Activated T-helper 17 cell treated with anti-CD3 and anti-CD28 coated beads, Interleukin-2, amount 50 U/mL, for 72 hours (primary cell): ENCODE data around the gene TSPAN14. TPM values are rescaled to one million over a fixed set of nuclear protein-coding genes. Genes with fewer than 3 reads are reported as not detected.

Source experiments
- ATAC-seq: fragments of 150-1000 bp; cut with Tn5 transposase; replicated peaks from 2 replicates; pipeline ENCODE4 v1.10.0; 2021; ENCODE audit warnings: mild to moderate bottlenecking, moderate library complexity
- H3K27ac Mint-ChIP-seq: one replicate; pipeline ENCODE4 v1.8.0; 2022; ENCODE audit warnings: mixed read lengths
- H3K27me3 Mint-ChIP-seq: one replicate; pipeline ENCODE4 v1.8.0; 2022; ENCODE audit warnings: mixed read lengths
- H3K36me3 Mint-ChIP-seq: one replicate; pipeline ENCODE4 v1.8.0; 2022; ENCODE audit warnings: low read depth, mild to moderate bottlenecking, mixed read lengths
- H3K4me1 Mint-ChIP-seq: one replicate; pipeline ENCODE4 v1.8.0; 2022; ENCODE audit warnings: mixed read lengths
- H3K4me3 Mint-ChIP-seq: one replicate; pipeline ENCODE4 v1.8.0; 2022; ENCODE audit warnings: mild to moderate bottlenecking, mixed read lengths
- H3K9me3 Mint-ChIP-seq: one replicate; pipeline ENCODE4 v1.8.0; 2022; ENCODE audit warnings: mixed read lengths
- total RNA-seq, 2 donors: library from RNA; stranded (reverse); gene quantifications; one replicate each; pipeline ENCODE4 v1.2.3, GENCODE V29; 2022

Gene TSPAN14
- total RNA-seq, 2 donors from 2014 or later: 61.9 to 64.5 TPM

DNA sequence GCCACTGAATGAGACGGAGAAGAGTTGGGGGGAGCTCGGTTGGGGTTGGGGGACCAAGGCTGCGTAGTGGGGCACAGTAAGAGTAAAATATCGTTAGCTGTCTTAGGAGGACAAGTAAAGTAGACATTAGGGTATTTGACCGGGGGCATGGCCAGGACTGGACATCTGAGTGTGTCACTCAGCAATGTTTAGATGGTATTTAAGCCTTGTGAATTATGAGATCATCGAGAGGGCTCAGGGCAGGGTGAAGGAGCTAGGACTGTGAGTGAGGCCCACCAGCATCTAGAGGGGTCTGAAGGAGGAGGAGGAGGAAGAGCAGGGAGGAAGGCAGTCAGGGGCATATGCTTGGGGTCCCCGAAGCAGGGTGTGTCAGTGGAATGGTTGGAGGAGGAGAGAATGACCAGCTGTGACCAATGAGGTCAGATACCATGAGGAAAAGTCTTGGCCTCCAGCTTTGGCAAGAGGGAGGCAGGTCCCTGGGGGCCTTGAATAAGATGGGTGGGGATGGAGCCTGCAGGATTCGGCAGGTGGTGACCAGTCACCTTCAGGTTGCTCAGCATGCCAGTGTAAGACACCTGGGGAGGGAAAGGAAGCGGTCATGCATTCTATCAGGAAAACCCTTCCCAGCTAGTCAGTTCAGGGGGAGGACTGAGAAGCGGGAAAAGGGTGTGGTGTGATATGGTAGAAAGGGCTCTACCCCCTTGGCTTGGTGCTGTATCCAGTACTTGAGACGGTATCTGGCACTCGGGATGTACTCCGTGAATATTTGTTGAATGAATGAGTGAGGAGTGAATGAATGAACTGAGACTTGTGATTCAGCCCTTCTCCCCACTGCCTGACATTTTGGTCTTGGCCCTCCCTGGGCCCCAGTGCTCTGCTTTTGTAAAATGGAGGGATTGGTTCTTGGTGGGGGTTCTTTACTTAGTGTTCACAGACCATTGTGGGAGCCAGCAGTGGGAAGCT is 48.8 kb downstream of the TSPAN14 start:
- Mint-ChIP-seq H3K27ac (peak overlapping the region; percentile 97), H3K4me1 (peaks cover 63% of the 10 kb centered on the region), H3K4me3 (peak overlapping the region; percentile 80), H3K9me3 (no peaks in the 10 kb centered on the region), H3K36me3 (peaks cover 56% of the 10 kb centered on the region), H3K27me3 (no peaks in the 10 kb centered on the region)
- no peak for ATAC-seq

DNA sequence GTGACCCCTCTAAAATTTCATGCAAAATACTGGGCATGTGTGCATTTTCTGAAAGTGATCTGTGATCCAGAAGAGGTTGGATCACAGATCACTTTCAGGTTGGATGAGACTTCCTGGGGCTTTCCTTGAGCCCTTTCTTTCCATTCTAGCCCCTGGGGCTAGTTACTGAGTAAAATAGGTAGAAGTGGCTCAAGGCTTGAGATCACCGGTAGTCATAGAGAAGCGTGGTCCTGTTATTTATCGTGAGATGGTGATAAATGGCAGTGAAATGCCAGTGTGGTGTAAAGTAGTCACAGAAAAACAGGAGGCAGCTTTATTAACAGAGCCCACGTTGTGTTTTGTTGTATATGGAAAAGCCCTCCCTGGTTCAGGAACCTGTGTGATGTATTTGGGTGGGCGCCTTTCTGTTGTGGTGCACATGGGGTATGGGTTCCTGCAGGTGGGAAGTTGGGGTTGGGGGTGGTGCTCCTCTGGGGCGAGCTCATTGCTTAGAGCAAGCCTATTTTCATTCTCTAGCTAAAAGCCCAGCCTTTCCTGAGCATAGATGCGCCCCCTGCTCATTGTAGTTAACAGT is 49.6 kb downstream of the TSPAN14 start:
- Mint-ChIP-seq H3K36me3 (peaks cover 64% of the 10 kb centered on the region), H3K9me3 (no peaks in the 10 kb centered on the region), H3K27ac (peak overlapping the region; percentile 97), H3K4me3 (peak overlapping the region; percentile 80), H3K27me3 (no peaks in the 10 kb centered on the region), H3K4me1 (peaks cover 60% of the 10 kb centered on the region)
- ATAC-seq: peak; percentile 12

DNA sequence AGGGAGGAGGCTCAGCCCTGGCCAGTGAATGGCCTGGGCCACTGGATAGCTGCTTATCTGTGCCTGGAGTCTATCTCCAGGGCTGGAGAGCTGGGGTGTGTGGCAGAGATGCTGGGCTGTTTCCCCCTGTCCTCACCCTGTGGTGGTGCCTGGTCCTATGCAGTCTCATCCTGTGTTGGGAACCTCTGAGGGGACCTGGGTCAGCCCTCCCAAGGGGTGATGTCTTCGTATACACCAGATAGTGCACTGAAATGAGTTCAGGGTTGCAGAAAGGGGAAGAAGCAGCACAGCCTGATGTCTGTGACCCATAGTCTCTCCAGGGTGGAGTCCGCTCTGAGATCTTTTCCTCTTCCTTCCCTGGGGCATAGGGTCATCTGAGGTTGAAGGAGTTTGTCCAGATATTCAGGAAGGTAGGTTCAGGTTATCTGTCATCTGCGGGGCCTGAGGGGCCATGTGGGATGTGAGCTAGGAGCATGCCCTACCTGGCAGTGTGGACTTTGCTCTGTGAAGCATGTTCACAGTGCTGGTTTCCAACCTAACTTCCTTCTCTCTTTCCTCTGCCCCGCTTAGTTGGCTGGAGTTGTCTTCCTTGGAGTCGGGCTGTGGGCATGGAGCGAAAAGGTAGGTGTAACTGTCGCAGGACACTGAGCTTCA is 50.2 kb downstream of the TSPAN14 start:
- H3K4me3 Mint-ChIP-seq: peak overlapping the region; percentile 80
- peak overlapping the region; percentile 97 for H3K27ac Mint-ChIP-seq
- H3K4me1 Mint-ChIP-seq: peaks cover 57% of the 10 kb centered on the region
- H3K9me3 Mint-ChIP-seq: no peaks in the 10 kb centered on the region
- no peak for ATAC-seq
- no peaks in the 10 kb centered on the region for H3K27me3 Mint-ChIP-seq
- peaks cover 70% of the 10 kb centered on the region for H3K36me3 Mint-ChIP-seq

DNA sequence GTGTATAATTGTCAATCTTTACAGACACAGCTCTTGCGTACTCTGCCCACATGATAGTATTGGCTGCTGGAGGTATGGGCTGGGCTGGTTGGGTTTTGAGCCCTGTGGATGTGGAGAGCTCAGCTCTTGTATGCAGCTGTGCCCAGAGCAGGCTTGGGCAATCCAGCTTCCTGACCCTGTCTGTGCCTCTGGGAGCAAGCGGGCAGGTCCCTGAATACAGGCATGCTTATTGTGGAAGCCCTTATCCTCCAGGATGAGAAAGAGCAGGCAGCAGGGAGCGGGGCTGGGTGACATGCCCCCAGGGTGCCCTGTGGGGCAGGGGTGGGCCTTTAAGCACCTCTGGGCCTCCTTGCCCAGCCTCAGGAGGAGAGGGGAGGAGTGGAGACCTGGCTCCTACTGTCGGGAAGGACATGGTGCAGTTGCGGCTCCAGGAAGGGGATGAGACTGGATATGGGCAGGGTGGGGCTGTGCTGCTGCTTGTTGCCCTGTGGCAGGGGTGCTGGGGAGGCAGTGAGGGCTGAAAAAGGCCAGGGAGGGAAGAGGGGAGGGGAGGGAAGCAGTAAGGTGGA is 50.9 kb downstream of the TSPAN14 start:
- H3K9me3 Mint-ChIP-seq: no peaks in the 10 kb centered on the region
- ATAC-seq: no peak
- peak overlapping the region; percentile 97 for H3K27ac Mint-ChIP-seq
- H3K36me3 Mint-ChIP-seq: peaks cover 77% of the 10 kb centered on the region
- peak overlapping the region; percentile 80 for H3K4me3 Mint-ChIP-seq
- peaks cover 51% of the 10 kb centered on the region for H3K4me1 Mint-ChIP-seq
- H3K27me3 Mint-ChIP-seq: no peaks in the 10 kb centered on the region

DNA sequence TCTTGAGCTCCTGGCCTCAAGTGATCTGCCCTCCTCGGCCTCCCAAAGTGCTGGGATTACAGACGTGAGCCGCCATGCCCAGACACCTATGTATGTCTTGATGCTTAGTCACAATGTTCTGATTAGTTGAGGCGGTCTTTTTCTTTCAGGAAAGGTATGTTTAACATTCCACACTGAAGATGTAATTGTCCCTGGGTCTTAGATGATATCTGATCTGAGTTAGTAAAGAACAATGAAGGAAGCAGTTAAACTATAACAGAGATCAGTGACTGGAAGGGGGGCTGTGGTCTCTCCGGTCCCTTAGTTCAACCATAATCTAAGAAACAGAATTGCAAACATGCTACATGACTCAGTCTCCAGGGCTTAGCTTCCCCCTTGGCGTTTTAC is 52.1 kb downstream of the TSPAN14 start:
- no peaks in the 10 kb centered on the region for H3K27me3 Mint-ChIP-seq
- no peaks in the 10 kb centered on the region for H3K9me3 Mint-ChIP-seq
- H3K36me3 Mint-ChIP-seq: peaks cover 81% of the 10 kb centered on the region
- no peak for ATAC-seq
- no peak overlapping the region for H3K4me3 Mint-ChIP-seq
- peak overlapping the region; percentile 97 for H3K27ac Mint-ChIP-seq
- peaks cover 42% of the 10 kb centered on the region for H3K4me1 Mint-ChIP-seq

DNA sequence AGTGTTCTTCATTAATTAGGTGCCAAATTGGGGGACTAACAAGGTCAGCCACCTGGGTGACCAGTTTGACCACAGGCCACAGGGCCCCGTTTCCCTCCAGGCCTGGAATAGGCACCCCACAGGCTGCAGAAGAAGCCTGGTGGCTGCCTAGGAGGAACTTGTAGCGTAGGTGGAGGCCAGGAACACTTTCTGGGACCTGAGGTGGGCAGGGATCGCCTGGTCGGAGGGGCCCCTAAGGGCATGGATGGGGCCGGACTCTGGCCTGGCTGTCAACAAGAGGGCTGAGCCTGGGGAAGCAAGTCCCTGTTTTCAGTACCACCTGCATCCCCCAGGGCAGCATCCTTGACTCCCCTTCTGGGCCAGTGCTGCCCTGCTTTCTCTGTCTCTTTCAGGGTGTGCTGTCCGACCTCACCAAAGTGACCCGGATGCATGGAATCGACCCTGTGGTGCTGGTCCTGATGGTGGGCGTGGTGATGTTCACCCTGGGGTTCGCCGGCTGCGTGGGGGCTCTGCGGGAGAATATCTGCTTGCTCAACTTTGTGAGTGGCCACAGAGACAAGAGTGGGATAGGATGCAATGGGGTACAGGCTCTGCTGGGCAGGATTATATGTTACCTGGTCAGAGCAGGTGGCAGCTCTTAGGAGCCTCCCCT is 52.9 kb downstream of the TSPAN14 start:
- Mint-ChIP-seq H3K36me3 (peaks cover 83% of the 10 kb centered on the region), H3K9me3 (no peaks in the 10 kb centered on the region), H3K27me3 (no peaks in the 10 kb centered on the region), H3K4me3 (no peak overlapping the region), H3K27ac (no peak overlapping the region), H3K4me1 (peaks cover 37% of the 10 kb centered on the region)
- no peak for ATAC-seq

DNA sequence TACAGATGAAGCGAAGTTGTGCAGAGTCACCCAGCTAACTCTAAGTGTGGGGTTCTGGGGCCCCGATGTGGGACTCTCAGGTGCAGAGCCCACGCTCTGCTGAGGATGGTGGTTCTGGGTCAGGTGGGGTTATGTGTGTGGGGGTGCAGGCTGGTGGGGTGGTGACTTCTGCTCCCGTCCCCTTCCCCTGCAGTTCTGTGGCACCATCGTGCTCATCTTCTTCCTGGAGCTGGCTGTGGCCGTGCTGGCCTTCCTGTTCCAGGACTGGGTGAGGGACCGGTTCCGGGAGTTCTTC is 54.9 kb downstream of the TSPAN14 start:
- Mint-ChIP-seq H3K36me3 (peaks cover 92% of the 10 kb centered on the region), H3K27ac (no peak overlapping the region), H3K4me3 (no peak overlapping the region), H3K9me3 (no peaks in the 10 kb centered on the region), H3K4me1 (peaks cover 16% of the 10 kb centered on the region), H3K27me3 (no peaks in the 10 kb centered on the region)
- ATAC-seq: no peak

DNA sequence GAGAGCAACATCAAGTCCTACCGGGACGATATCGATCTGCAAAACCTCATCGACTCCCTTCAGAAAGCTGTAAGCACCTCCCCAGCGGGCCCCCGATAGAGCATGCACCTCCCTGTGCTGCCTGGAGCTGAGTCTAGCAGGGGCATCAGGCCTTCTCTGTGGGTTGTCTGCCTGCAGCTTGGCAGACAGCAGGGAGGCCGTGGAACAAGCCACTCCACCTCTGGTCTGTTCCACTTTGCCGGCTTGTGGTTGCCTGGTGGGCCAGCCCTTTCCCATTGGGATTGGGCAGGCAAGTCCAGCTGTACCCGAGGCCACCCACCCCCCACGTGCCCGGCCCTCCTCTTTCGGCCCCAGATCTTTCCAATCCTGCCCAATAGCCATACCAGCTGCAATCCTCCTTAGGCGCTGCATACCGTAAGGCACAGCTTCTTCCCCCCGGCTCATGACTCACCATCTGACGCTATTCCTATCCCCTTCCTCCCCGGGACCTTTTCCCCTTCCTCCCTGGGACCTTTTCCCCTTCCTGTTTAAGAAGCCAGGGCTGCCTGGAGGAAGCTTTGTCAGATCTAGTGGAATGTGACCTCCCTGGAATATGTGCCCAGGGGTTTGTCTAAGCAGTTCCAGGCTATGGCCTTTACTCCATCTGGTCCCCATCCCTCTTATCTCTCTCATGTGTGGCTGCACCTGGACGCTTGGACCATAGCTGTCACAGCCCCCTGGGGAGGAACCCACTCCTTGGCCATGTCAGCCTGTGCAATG is 55.5 kb downstream of the TSPAN14 start:
- H3K36me3 Mint-ChIP-seq: peaks cover 95% of the 10 kb centered on the region
- H3K4me1 Mint-ChIP-seq: peaks cover 11% of the 10 kb centered on the region
- H3K27me3 Mint-ChIP-seq: no peaks in the 10 kb centered on the region
- peak overlapping the region; percentile 55 for H3K27ac Mint-ChIP-seq
- H3K4me3 Mint-ChIP-seq: no peak overlapping the region
- ATAC-seq: no peak
- H3K9me3 Mint-ChIP-seq: no peaks in the 10 kb centered on the region

DNA sequence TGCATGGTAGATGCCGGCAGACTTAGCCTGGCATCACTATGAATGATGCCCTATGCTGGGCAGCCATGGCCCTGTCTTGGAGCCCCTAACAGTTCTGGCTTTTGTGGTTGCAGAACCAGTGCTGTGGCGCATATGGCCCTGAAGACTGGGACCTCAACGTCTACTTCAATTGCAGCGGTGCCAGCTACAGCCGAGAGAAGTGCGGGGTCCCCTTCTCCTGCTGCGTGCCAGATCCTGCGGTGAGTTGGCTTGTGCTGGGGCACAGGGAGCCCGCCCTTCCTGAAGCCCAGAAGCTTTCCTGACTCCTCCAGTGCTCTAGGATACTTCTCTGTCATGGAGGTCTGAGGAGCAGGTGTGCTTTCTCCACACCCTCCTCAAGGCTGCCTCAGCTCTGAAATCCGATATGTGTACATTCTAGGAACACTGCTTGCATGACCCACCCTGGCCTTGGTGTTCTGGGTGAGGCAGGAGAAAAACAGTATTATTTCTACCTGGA is 58.0 kb downstream of the TSPAN14 start:
- ATAC-seq: no peak
- no peaks in the 10 kb centered on the region for H3K9me3 Mint-ChIP-seq
- H3K36me3 Mint-ChIP-seq: peaks cover 99% of the 10 kb centered on the region
- peaks cover 14% of the 10 kb centered on the region for H3K4me1 Mint-ChIP-seq
- no peaks in the 10 kb centered on the region for H3K27me3 Mint-ChIP-seq
- peak overlapping the region; percentile 86 for H3K27ac Mint-ChIP-seq
- H3K4me3 Mint-ChIP-seq: no peak overlapping the region

DNA sequence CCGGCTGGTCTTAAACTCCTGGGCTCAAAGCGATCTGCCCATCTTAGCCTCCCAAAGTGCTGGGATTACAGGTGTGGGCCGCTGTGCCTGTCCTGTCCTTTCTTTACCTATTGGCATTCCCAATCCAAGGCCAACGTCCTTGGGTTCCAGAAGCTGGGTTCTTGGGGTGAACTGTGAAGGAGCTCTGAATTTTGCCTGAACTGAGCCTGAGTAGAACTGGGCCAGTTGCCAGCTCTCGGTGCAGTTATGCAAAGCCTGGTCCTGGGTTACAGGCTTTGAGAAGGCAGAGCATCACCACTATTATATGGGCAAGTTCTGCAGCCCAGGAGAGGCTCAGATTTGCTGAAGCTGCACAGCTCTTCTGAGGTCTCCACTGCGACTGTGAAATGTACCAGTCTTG is 59.0 kb downstream of the TSPAN14 start:
- Mint-ChIP-seq H3K9me3 (no peaks in the 10 kb centered on the region), H3K4me3 (no peak overlapping the region), H3K4me1 (peaks cover 16% of the 10 kb centered on the region), H3K36me3 (peaks cover 99% of the 10 kb centered on the region), H3K27ac (no peak overlapping the region), H3K27me3 (no peaks in the 10 kb centered on the region)
- ATAC-seq: no peak

DNA sequence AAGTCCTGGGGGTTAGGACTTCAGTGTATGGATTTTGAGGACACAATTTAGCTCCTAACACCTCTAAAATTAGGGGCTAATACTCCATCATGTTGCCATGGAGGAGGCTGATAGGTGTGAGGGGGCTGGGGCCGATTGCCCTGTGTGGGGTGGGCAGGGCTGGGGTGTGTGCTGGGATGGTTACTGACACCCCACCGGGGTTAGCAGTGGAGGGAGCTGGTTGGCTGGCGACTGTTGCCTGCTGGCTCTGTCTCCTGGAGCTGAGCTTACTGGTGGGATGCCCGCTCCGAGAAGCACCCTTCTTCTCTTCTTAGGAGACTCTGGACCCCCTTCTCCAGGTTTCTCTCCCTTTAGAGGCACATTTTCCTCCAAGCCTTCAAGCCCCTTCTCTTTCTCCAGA is 61.4 kb downstream of the TSPAN14 start:
- H3K9me3 Mint-ChIP-seq: no peaks in the 10 kb centered on the region
- no peaks in the 10 kb centered on the region for H3K27me3 Mint-ChIP-seq
- H3K36me3 Mint-ChIP-seq: peaks cover 99% of the 10 kb centered on the region
- H3K27ac Mint-ChIP-seq: peak overlapping the region; percentile 65
- peaks cover 13% of the 10 kb centered on the region for H3K4me1 Mint-ChIP-seq
- no peak overlapping the region for H3K4me3 Mint-ChIP-seq
- no peak for ATAC-seq

DNA sequence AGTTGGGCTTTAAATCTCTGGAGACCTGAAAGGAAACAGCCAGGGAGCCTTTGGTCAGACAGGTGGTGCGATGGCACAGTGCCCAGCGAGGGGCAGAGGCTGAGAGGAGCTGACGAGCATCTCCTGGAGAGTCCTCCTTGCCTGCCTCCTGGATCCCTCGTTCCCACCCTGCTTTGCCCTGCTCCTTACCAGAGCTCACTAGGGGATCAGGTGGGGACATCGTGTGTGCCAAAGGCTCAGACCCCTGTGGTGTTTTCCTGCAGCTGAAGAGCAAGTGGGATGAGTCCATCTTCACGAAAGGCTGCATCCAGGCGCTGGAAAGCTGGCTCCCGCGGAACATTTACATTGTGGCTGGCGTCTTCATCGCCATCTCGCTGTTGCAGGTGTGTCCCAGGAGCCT is 61.8 kb downstream of the TSPAN14 start:
- no peaks in the 10 kb centered on the region for H3K9me3 Mint-ChIP-seq
- no peaks in the 10 kb centered on the region for H3K27me3 Mint-ChIP-seq
- H3K36me3 Mint-ChIP-seq: peaks cover 99% of the 10 kb centered on the region
- H3K4me1 Mint-ChIP-seq: peaks cover 18% of the 10 kb centered on the region
- H3K4me3 Mint-ChIP-seq: no peak overlapping the region
- peak overlapping the region; percentile 86 for H3K27ac Mint-ChIP-seq
- ATAC-seq: no peak

DNA sequence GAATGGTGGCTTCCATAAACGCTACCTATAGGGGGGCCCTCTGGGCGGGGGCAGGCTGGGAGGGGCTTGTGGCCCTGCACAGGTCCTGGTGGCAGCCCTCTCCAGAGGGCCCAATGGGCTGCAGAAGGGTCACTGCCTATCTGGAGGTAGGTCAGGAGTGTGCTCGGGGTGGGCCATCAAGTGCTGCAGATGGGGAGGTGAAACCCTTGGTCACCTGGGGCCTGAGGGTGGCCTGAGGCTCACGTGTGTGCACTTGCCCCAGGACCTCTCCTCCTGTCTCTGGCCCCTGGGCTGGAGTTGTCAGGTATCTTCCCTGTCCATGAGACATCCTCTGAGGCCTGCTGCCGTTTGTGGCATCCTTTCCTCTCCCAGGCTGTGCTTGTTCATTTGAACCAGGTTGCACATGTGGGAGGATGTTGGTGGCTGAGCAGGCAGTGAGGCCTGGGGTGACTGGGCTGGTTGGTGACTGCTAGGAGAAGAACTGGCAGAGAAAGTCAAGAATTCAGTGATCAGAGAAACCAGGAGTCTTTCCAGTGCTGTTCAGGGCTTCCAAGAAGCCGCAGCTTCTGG is 62.5 kb downstream of the TSPAN14 start:
- peak; percentile 37 for ATAC-seq
- no peak overlapping the region for H3K4me3 Mint-ChIP-seq
- H3K4me1 Mint-ChIP-seq: peaks cover 18% of the 10 kb centered on the region
- H3K36me3 Mint-ChIP-seq: peaks cover 94% of the 10 kb centered on the region
- no peaks in the 10 kb centered on the region for H3K27me3 Mint-ChIP-seq
- H3K9me3 Mint-ChIP-seq: no peaks in the 10 kb centered on the region
- H3K27ac Mint-ChIP-seq: peak overlapping the region; percentile 86
